Hepatocyte (in vitro differentiated cells): Measurements from ENCODE around the gene KNSTRN. TPM values are rescaled to one million over a fixed set of nuclear protein-coding genes. Genes with fewer than 3 reads are reported as not detected.

Experiments used
- DNase-seq: peaks from one replicate; pipeline ENCODE4 v3.0.0-alpha.2; 2016; ENCODE audit warnings: low spot score
- H2AFZ ChIP-seq: fragments of 200-600 bp; sonication (generic); 2 replicates; pipeline ENCODE4 v1.6.0; 2016; ENCODE audit warnings: antibody characterized with exemption, mild to moderate bottlenecking
- H3K27ac ChIP-seq: fragments of 200-600 bp; sonication (generic); 2 replicates; pipeline ENCODE4 v1.5.1; 2016; ENCODE audit warnings: mild to moderate bottlenecking
- H3K27me3 ChIP-seq: fragments of 200-600 bp; sonication (generic); 2 replicates; pipeline ENCODE4 v1.6.1; 2016
- H3K36me3 ChIP-seq: fragments of 200-600 bp; sonication (generic); replicated peaks from 2 replicates; pipeline ENCODE4 v1.5.1; 2016; ENCODE audit warnings: low read depth; ENCODE audit not compliant: insufficient read depth
- H3K4me1 ChIP-seq: fragments of 200-600 bp; sonication (generic); 2 replicates; pipeline ENCODE4 v1.5.1; 2016; ENCODE audit warnings: mild to moderate bottlenecking, moderate library complexity; ENCODE audit not compliant: insufficient read depth
- H3K4me2 ChIP-seq: fragments of 200-600 bp; sonication (generic); 2 replicates; pipeline ENCODE4 v1.6.0; 2016
- H3K4me3 ChIP-seq: fragments of 200-600 bp; sonication (generic); 2 replicates; pipeline ENCODE4 v1.5.1; 2016; ENCODE audit warnings: mild to moderate bottlenecking
- H3K79me2 ChIP-seq: fragments of 200-600 bp; sonication (generic); 2 replicates; pipeline ENCODE4 v1.6.0; 2017; ENCODE audit warnings: mild to moderate bottlenecking
- H3K9me2 ChIP-seq: fragments of 200-600 bp; sonication (generic); replicated peaks from 2 replicates; pipeline ENCODE4 v1.6.0; 2017; ENCODE audit warnings: mild to moderate bottlenecking; ENCODE audit not compliant: insufficient read depth
- H3K9me3 ChIP-seq: fragments of 200-600 bp; sonication (generic); 2 replicates; pipeline ENCODE4 v1.5.1; 2016; ENCODE audit warnings: low read depth, mild to moderate bottlenecking
- H4K20me1 ChIP-seq: fragments of 200-600 bp; sonication (generic); 2 replicates; pipeline ENCODE4 v1.6.0; 2016; ENCODE audit warnings: mild to moderate bottlenecking; ENCODE audit not compliant: insufficient read depth, poor library complexity, severe bottlenecking
- CTCF ChIP-seq: fragments of 200-600 bp; sonication (generic); IDR thresholded peaks from 2 replicates; pipeline ENCODE4 v1.5.1; 2016; ENCODE audit warnings: antibody characterized with exemption, mild to moderate bottlenecking; ENCODE audit not compliant: poor library complexity
- EZH2 ChIP-seq: fragments of 200-600 bp; sonication (generic); IDR thresholded peaks from 2 replicates; pipeline ENCODE4 v1.6.1; 2016; ENCODE audit warnings: antibody characterized with exemption, mild to moderate bottlenecking, borderline replicate concordance
- EZH2phosphoT487 ChIP-seq: fragments of 200-600 bp; sonication (generic); IDR thresholded peaks from one replicate; pipeline ENCODE4 v1.6.1; 2018; ENCODE audit warnings: antibody characterized with exemption, mild to moderate bottlenecking, low read depth, moderate library complexity; ENCODE audit not compliant: unreplicated experiment, severe bottlenecking
- WGBS: methylation state at CpG from one replicate; pipeline ENCODE4 v1.1.6; 2016; ENCODE audit warnings: low lambda C conversion rate; ENCODE audit errors: missing lambda C conversion rate; 5-methylcytosine and 5-hydroxymethylcytosine counted together
- polyA plus RNA-seq: library from polyadenylated mRNA; unstranded; fragments of >200 nt; fragmentation: Nextera tagmentation; extraction: Ambion mirVana; gene quantifications from 2 replicates; pipeline ENCODE4 v1.2.1, GENCODE V29; 2016
- total RNA-seq: library from RNA; depleted of rRNA; stranded (reverse); fragments of >200 nt; gene quantifications from 2 replicates; pipeline ENCODE4 v1.2.3, GENCODE V29; 2014

The KNSTRN gene
- total and polyA plus RNA-seq, 2 experiments from 2014 or later = 14.0 to 24.0 TPM

- no peak for TF ChIP-seq CTCF
- TF ChIP-seq EZH2 = no peak
- no peak for TF ChIP-seq EZH2phosphoT487
- H3K9me3 ChIP-seq = no peaks in the 10 kb centered on the region
- no peaks in the 10 kb centered on the region for H4K20me1 ChIP-seq
- peaks cover 47% of the 10 kb centered on the region for H3K4me1 ChIP-seq
- no peaks in the 10 kb centered on the region for H3K79me2 ChIP-seq
- H3K9me2 ChIP-seq = no peaks in the 10 kb centered on the region
- no peaks in the 10 kb centered on the region for H3K36me3 ChIP-seq
- DNase-seq = peak; percentile 65
- peak overlapping the region; percentile 96 for H3K27ac ChIP-seq
- H3K27me3 ChIP-seq = no peaks in the 10 kb centered on the region
- peak overlapping the region; percentile 21 for H2AFZ ChIP-seq
- H3K4me3 ChIP-seq = no peak overlapping the region
- WGBS = 62% methylated on average over 12 of the region's 14 CpGs
- H3K4me2 ChIP-seq = peak overlapping the region; percentile 70
Observed at GRCh38 chr15:40340038-40340739, 42.3 kb upstream of the KNSTRN start.

GRCh38 chr15:40340740-40341400 lies 41.7 kb upstream of the KNSTRN start, which contains the start of gene CCDC9B:
Gene CCDC9B (minus strand): TSS chr15:40340939. CDS start chr15:40340819, 120 bp downstream.
- H4K20me1 ChIP-seq = no peaks in the 10 kb centered on the region
- H2AFZ ChIP-seq = peak within 1 kb of the TSS; percentile 21

GRCh38 chr15:40342416-40343320 lies 39.9 kb upstream of the KNSTRN start:
- peaks cover 59% of the 10 kb centered on the region for H3K4me1 ChIP-seq

More at GRCh38 chr15:40340740-40341400, 41.7 kb upstream of the KNSTRN start, which contains the start of gene CCDC9B:
- no peaks in the 10 kb centered on the region for H3K9me3 ChIP-seq
- no peak within 1 kb of the TSS for H3K4me3 ChIP-seq
- peak within 1 kb of the TSS; percentile 96 for H3K27ac ChIP-seq
- no peaks in the 10 kb centered on the region for H3K9me2 ChIP-seq
- H3K36me3 ChIP-seq = no peaks in the 10 kb centered on the region
- TF ChIP-seq EZH2phosphoT487 = no peak
- no peak for TF ChIP-seq CTCF
- TF ChIP-seq EZH2 = no peak
- 34% methylated on average over 15 of the region's 17 CpGs for WGBS
- peak within 1 kb of the TSS; percentile 70 for H3K4me2 ChIP-seq
- peaks cover 45% of the 10 kb centered on the region for H3K4me1 ChIP-seq
- H3K27me3 ChIP-seq = no peaks in the 10 kb centered on the region
- peak; percentile 91 for DNase-seq
- no peaks in the 10 kb centered on the region for H3K79me2 ChIP-seq

More at GRCh38 chr15:40342416-40343320, 39.9 kb upstream of the KNSTRN start:
- Histone ChIP-seq H3K4me2 (no peak overlapping the region), H3K27ac (peak overlapping the region; percentile 80), H3K4me3 (no peak overlapping the region), H3K79me2 (no peaks in the 10 kb centered on the region), H4K20me1 (no peaks in the 10 kb centered on the region), H3K27me3 (no peaks in the 10 kb centered on the region), H3K36me3 (no peaks in the 10 kb centered on the region), H2AFZ (no peak overlapping the region), H3K9me2 (no peaks in the 10 kb centered on the region), H3K9me3 (no peaks in the 10 kb centered on the region)
- DNase-seq = no peak
- WGBS = 79% methylated on average over 7 of the region's 7 CpGs
- TF ChIP-seq CTCF = no peak
